OCI-LY1 (cell line): Measurements from ENCODE around the gene MRPL24.

Experiments
- EZH2 ChIP-seq: fragments of 200-600 bp; sonication (generic), shearing (Covaris generic); IDR thresholded peaks from 2 replicates; pipeline ENCODE4 v1.8.0; 2017; ENCODE audit warnings: borderline replicate concordance, mixed run types, mild to moderate bottlenecking, antibody characterized with exemption, low read length, moderate library complexity, mixed read lengths
- TF ChIP-seq, protein P1 (sequence below): fragments of 200-600 bp; sonication (generic), shearing (Covaris generic); IDR thresholded peaks from 2 replicates; pipeline ENCODE4 v1.5.1; 2017; ENCODE audit warnings: mild to moderate bottlenecking, antibody characterized with exemption, low read length, moderate library complexity, mixed read lengths

DNA sequence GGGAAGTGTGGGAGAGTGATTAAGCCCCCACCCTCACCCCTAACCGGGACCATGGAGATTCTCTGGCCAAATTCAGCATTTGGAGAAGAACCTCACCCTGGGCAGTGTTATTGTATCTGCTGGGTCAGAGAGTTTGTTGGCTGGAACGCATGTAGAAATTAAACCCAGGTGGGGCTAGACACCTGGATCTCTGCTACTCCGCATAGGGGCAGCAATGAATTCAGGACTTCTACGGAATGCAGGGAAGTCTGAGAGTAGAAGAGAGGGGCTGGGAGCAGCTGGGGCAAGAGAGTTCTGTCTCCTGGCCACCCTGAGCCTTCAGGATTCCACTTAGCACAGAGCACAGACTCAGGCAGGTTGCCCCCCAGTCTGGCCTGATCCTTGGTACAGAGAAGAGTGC is 31.9 kb downstream of the MRPL24 start:
- TF ChIP-seq, protein P1, sequence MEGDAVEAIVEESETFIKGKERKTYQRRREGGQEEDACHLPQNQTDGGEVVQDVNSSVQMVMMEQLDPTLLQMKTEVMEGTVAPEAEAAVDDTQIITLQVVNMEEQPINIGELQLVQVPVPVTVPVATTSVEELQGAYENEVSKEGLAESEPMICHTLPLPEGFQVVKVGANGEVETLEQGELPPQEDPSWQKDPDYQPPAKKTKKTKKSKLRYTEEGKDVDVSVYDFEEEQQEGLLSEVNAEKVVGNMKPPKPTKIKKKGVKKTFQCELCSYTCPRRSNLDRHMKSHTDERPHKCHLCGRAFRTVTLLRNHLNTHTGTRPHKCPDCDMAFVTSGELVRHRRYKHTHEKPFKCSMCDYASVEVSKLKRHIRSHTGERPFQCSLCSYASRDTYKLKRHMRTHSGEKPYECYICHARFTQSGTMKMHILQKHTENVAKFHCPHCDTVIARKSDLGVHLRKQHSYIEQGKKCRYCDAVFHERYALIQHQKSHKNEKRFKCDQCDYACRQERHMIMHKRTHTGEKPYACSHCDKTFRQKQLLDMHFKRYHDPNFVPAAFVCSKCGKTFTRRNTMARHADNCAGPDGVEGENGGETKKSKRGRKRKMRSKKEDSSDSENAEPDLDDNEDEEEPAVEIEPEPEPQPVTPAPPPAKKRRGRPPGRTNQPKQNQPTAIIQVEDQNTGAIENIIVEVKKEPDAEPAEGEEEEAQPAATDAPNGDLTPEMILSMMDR, result no peak
- TF ChIP-seq EZH2, result no peak
